ENCODE measurements around the gene BDKRB2. TPM values are rescaled to one million over a fixed set of nuclear protein-coding genes. Genes with fewer than 3 reads are reported as not detected.

Gene BDKRB2
- total and polyA plus RNA-seq, 2 of the 8 experiments (the other 6 are each of a cell fraction or from before 2014, with no cell fraction given): 0.13 to 0.21 TPM

- FAIRE-seq: no peak
- no peaks in the 10 kb centered on the region for H3K9me3 ChIP-seq (ENCODE audit: insufficient read depth in 2 of 2, low read depth in 1 of 2, low read length in 1 of 2)
- H2BK120ac ChIP-seq (replicated peaks; ENCODE audit: low read depth, low read length): no peak overlapping the region
- no peak overlapping the region for H3K14ac ChIP-seq (ENCODE audit: insufficient read length)
- no peak overlapping the region for H4K5ac ChIP-seq (ENCODE audit: insufficient read length, low read depth, low read length)
- no peak overlapping the region for H2AFZ ChIP-seq (ENCODE audit: low read length)
- no peak overlapping the region for H2BK20ac ChIP-seq (ENCODE audit: low read length)
- no peak overlapping the region for H3K9ac ChIP-seq (replicated peaks in 1 of 4; ENCODE audit: extremely low read depth in 1 of 4, low read depth in 3 of 4, low read length in 3 of 4)
- no peak overlapping the region for H3K4me3 ChIP-seq (ENCODE audit: extremely low read depth in 1 of 4, insufficient read depth in 2 of 4, low read depth in 3 of 4, low read length in 4 of 4)
- H3K27me3 ChIP-seq (replicated peaks in 1 of 4; ENCODE audit: control insufficient read depth in 3 of 4, extremely low read depth in 1 of 4, insufficient read depth in 3 of 4, low read length in 3 of 4): no peaks in the 10 kb centered on the region
- no peak overlapping the region for H3K18ac ChIP-seq (ENCODE audit: extremely low read depth, low read length)
- CTCF ChIA-PET (ENCODE audit: partially characterized antibody): interaction anchor here (0.7 to 3.2 kb wide), 4 partner anchors 10 to 185 kb away, joined by 3 to 18 read pairs (median 8); no protein-coding TSS in a partner anchor
- no peak overlapping the region for H4K91ac ChIP-seq (replicated peaks; ENCODE audit: insufficient read length, low read length)
- no peaks in the 10 kb centered on the region for H4K20me1 ChIP-seq (replicated peaks in 1 of 2; ENCODE audit: control insufficient read depth in 1 of 2, insufficient read depth in 2 of 2, low read length in 2 of 2)
- no peak for DNase-seq (ENCODE audit: low read depth in 1 of 2, low spot score in 2 of 2)
- H2BK15ac ChIP-seq (ENCODE audit: low read length): no peak overlapping the region
- no peaks in the 10 kb centered on the region; the same call in 1 of the 2 replicates for H3K23me2 ChIP-seq (ENCODE audit: low read depth, low read length)
- no peak overlapping the region for H3K4me2 ChIP-seq (ENCODE audit: insufficient read depth in 1 of 2, low read depth in 2 of 2, low read length in 2 of 2)
- no peak overlapping the region for H3K4ac ChIP-seq (replicated peaks; ENCODE audit: insufficient read length, low read depth, low read length)
- H3K27ac ChIP-seq (ENCODE audit: low read depth, low read length): no peak overlapping the region
- TF ChIP-seq HDAC2 (IDR thresholded peaks at IDR 0.05; ENCODE audit: borderline replicate concordance in 1 of 2, low read depth in 2 of 2, low read length in 2 of 2) (no peak), HDAC6 (IDR thresholded peaks at IDR 0.05; ENCODE audit: low read depth, low read length) (no peak), USF2 (IDR thresholded peaks at IDR 0.05; ENCODE audit: low read length) (no peak)
- no peak overlapping the region for H4K8ac ChIP-seq (ENCODE audit: extremely low read depth, insufficient read depth, low read length)
- H2AK5ac ChIP-seq (ENCODE audit: low read depth, low read length): no peak overlapping the region
- 92% methylated on average over 17 of the region's 17 CpGs; no CpG with 5 or more reads in 1 of the 2 experiments for WGBS, 2 experiments (ENCODE audit: extremely low coverage in 1 of 2, insufficient coverage in 1 of 2, insufficient read length in 1 of 2, insufficient replicate concordance in 2 of 2, low coverage in 1 of 2, low lambda C conversion rate in 2 of 2, missing lambda C conversion rate in 1 of 2)
- no peak overlapping the region for H3K23ac ChIP-seq (ENCODE audit: insufficient read length)
- H3K4me1 ChIP-seq (replicated peaks in 1 of 4; ENCODE audit: control insufficient read depth in 3 of 4, insufficient read depth in 4 of 4, low read length in 3 of 4): no peaks in the 10 kb centered on the region
- H3K56ac ChIP-seq (replicated peaks; ENCODE audit: insufficient read length, low read depth, low read length): no peak overlapping the region
- H3K79me1 ChIP-seq (ENCODE audit: low read depth, low read length): no peaks in the 10 kb centered on the region
- peaks cover 2 to 19% (median 9%) of the 10 kb centered on the region in 4 experiments; a peak in 6 of 8 replicates for H3K36me3 ChIP-seq (ENCODE audit: control insufficient read depth in 2 of 4, insufficient read depth in 4 of 4, low read length in 3 of 4)
- POLR2A ChIA-PET (ENCODE audit: partially characterized antibody): no interaction called here
- H2BK12ac ChIP-seq (ENCODE audit: low read depth, low read length): no peak overlapping the region
- H2BK5ac ChIP-seq (ENCODE audit: low read depth, low read length): no peak overlapping the region
- no peaks in the 10 kb centered on the region for H3K79me2 ChIP-seq (ENCODE audit: control insufficient read depth in 1 of 2, insufficient read depth in 2 of 2, low read length in 2 of 2)
Observed at GRCh38 chr14:96285667-96286066, 81.0 kb downstream of the BDKRB2 start.

All from H1 (cell line).